ENCODE data around the gene GUCA2B.

GUCA2B gene

GRCh38 chr1:42142894-42143675 lies 10.1 kb upstream of the GUCA2B start:
- in situ Hi-C loops (cut with MboI; ENCODE audit: low sequenced_read_pairs): no loop called here

GRCh38 chr1:42143896-42144710 lies 9.1 kb upstream of the GUCA2B start:
- in situ Hi-C loops (cut with MboI; ENCODE audit: low sequenced_read_pairs): no loop called here

GRCh38 chr1:42144711-42145388 lies 8.4 kb upstream of the GUCA2B start:
- in situ Hi-C loops (cut with MboI; ENCODE audit: low sequenced_read_pairs): no loop called here

- in situ Hi-C loops (cut with MboI; ENCODE audit: low sequenced_read_pairs): no loop called here
Measured at GRCh38 chr1:42145389-42145716, 7.9 kb upstream of the GUCA2B start.

- in situ Hi-C loops (cut with MboI; ENCODE audit: low sequenced_read_pairs): no loop called here
Measured at GRCh38 chr1:42145764-42146625, 7.2 kb upstream of the GUCA2B start.

- in situ Hi-C loops (cut with MboI; ENCODE audit: low sequenced_read_pairs): no loop called here
Measured at GRCh38 chr1:42146626-42147320, 6.4 kb upstream of the GUCA2B start.

- in situ Hi-C loops (cut with MboI; ENCODE audit: low sequenced_read_pairs): no loop called here
Measured at GRCh38 chr1:42148166-42148565, 5.0 kb upstream of the GUCA2B start.

GRCh38 chr1:42150651-42151050 lies 2.6 kb upstream of the GUCA2B start:
- in situ Hi-C loops (cut with MboI; ENCODE audit: low sequenced_read_pairs): loop anchor here (25.0 kb wide), 1 partner anchor 587 kb away; the partner anchor contains the start of gene CLDN19

GRCh38 chr1:42152119-42152518 lies 1.1 kb upstream of the GUCA2B start:
- in situ Hi-C loops (cut with MboI; ENCODE audit: low sequenced_read_pairs): loop anchor here (25.0 kb wide), 1 partner anchor 585 kb away; the partner anchor contains the start of gene CLDN19

- in situ Hi-C loops (cut with MboI; ENCODE audit: low sequenced_read_pairs): loop anchor here (25.0 kb wide), 1 partner anchor 584 kb away; the partner anchor contains the start of gene CLDN19
Measured at GRCh38 chr1:42153624-42154023, 414 bp downstream of the GUCA2B start.

- in situ Hi-C loops (cut with MboI; ENCODE audit: low sequenced_read_pairs): loop anchor here (25.0 kb wide), 1 partner anchor 583 kb away; the partner anchor contains the start of gene CLDN19
Measured at GRCh38 chr1:42154685-42155084, 1.5 kb downstream of the GUCA2B start.

GRCh38 chr1:42155362-42155761 lies 2.2 kb downstream of the GUCA2B start:
- in situ Hi-C loops (cut with MboI; ENCODE audit: low sequenced_read_pairs): loop anchor here (25.0 kb wide), 1 partner anchor 582 kb away; the partner anchor contains the start of gene CLDN19

GRCh38 chr1:42157667-42158066 lies 4.5 kb downstream of the GUCA2B start:
- in situ Hi-C loops (cut with MboI; ENCODE audit: low sequenced_read_pairs): loop anchor here (25.0 kb wide), 1 partner anchor 580 kb away; the partner anchor contains the start of gene CLDN19

- in situ Hi-C loops (cut with MboI; ENCODE audit: low sequenced_read_pairs): loop anchor here (25.0 kb wide), 1 partner anchor 579 kb away; the partner anchor contains the start of gene CLDN19
Measured at GRCh38 chr1:42158189-42158588, 5.0 kb downstream of the GUCA2B start.

- in situ Hi-C loops (cut with MboI; ENCODE audit: low sequenced_read_pairs): loop anchor here (25.0 kb wide), 1 partner anchor 575 kb away; the partner anchor contains the start of gene CLDN19
Measured at GRCh38 chr1:42162181-42162580, 9.0 kb downstream of the GUCA2B start.

GRCh38 chr1:42163114-42163513 lies 9.9 kb downstream of the GUCA2B start:
- in situ Hi-C loops (cut with MboI; ENCODE audit: low sequenced_read_pairs): loop anchor here (25.0 kb wide), 1 partner anchor 574 kb away; the partner anchor contains the start of gene CLDN19

- in situ Hi-C loops (cut with MboI; ENCODE audit: low sequenced_read_pairs): loop anchor here (25.0 kb wide), 1 partner anchor 573 kb away; the partner anchor contains the start of gene CLDN19
Measured at GRCh38 chr1:42163536-42164503, 10.6 kb downstream of the GUCA2B start.

Data from HL-60/S4 (cell line).